H1 (cell line): ENCODE results near the gene CENPV. TPM values are rescaled to one million over a fixed set of nuclear protein-coding genes. Genes with fewer than 3 reads are reported as not detected.

Experiments used
- BACH1 ChIP-seq: IDR thresholded peaks from 2 replicates; pipeline ENCODE4 v1.6.1; 2012; ENCODE audit warnings: low read length, improper control_type of control experiment
- CHD7 ChIP-seq: fragments of 300-600 bp; sonication (generic); IDR thresholded peaks from 2 replicates; pipeline ENCODE4 v1.7.1; 2012; ENCODE audit warnings: low read length, moderate library complexity, mild to moderate bottlenecking, inconsistent platforms; ENCODE audit not compliant: insufficient replicate concordance
- HDAC6 ChIP-seq: IDR thresholded peaks from one replicate; pipeline ENCODE4 v1.7.1; 2012; ENCODE audit warnings: low read depth, mild to moderate bottlenecking, inconsistent platforms, low read length, moderate library complexity
- NRF1 ChIP-seq: IDR thresholded peaks from 2 replicates; pipeline ENCODE4 v1.6.1; 2011; ENCODE audit warnings: mild to moderate bottlenecking, low read depth, low read length, improper control_type of control experiment
- POLR2A ChIP-seq, 2 experiments: IDR thresholded peaks; 1 replicate in 1 of 2; 2 replicates in 1 of 2; pipeline ENCODE4 v1.6.1; 2011; ENCODE audit warnings: low read depth in 2 of 2, low read length in 2 of 2, mild to moderate bottlenecking in 2 of 2; ENCODE audit errors: control extremely low read depth in 1 of 2
- POU5F1 ChIP-seq: IDR thresholded peaks from 2 replicates; pipeline ENCODE4 v1.6.1; 2011; ENCODE audit warnings: low read depth, mild to moderate bottlenecking, low read length, moderate library complexity
- SRF ChIP-seq: IDR thresholded peaks from 2 replicates; pipeline ENCODE4 v1.6.1; 2011; ENCODE audit warnings: mild to moderate bottlenecking, low read depth, low read length, moderate library complexity
- polyA plus RNA-seq, 7 experiments: library from polyadenylated mRNA; depleted of rRNA in 3 of 7; stranded (reverse) in 5 of 7; unstranded in 2 of 7; fragments of >200 nt in 5 of 7; fragments of 200-250 nt in 2 of 7; gene quantifications; 1 replicate in 5 of 7; 2 replicates in 1 of 7; 4 replicates in 1 of 7; pipeline versions ENCODE4 v1.2.1 to v1.2.3, GENCODE V29; 2011 to 2013; ENCODE audit warnings: missing spikeins in 2 of 7, mixed read lengths in 2 of 7
- total RNA-seq: library from RNA; stranded (reverse); fragmentation: NEBNext Ultra II Directional; extraction: Animal tissue kit (Norgen Biotek cat#: 25700); gene quantifications from 2 replicates; pipeline ENCODE4 v1.2.1, GENCODE V29; 2021

The CENPV gene
- total and polyA plus RNA-seq, 2 of the 8 experiments (the other 6 are each of a cell fraction or from before 2014, with no cell fraction given): 249 to 260 TPM

GRCh38 chr17:16322636-16323035 lies 30.6 kb downstream of the CENPV start (continued):
- no peak for TF ChIP-seq NRF1
- TF ChIP-seq POLR2A (IDR thresholded peaks at IDR 0.05; ENCODE audit: control extremely low read depth in 1 of 2, low read depth in 2 of 2, low read length in 2 of 2): no peak
- no peak for TF ChIP-seq BACH1
- TF ChIP-seq CHD7: no peak
- TF ChIP-seq SRF: no peak
- no peak for TF ChIP-seq POU5F1
- no peak for TF ChIP-seq HDAC6
